ENCODE results near the gene LAMA2.

LAMA2 gene

DNA sequence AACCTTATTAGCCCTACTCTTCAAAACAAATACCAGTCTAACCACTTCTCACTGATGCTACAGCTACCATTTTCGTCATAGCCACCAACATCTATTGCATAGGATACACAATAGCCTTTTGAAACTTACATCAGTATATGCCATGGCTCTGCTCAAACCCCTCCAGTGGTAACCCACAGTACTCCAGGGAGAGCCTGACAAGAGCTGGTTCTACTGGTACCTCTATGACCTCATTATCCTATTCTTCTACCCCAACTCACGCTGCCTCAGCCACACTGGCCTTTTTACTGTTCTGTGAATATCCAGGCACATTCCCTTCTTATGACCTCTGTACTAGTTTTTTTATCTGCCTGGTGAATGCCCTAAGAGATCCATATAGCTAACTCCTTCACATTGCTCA lies 669.5 kb downstream of the LAMA2 start:
- DNase-seq: no peak

DNA sequence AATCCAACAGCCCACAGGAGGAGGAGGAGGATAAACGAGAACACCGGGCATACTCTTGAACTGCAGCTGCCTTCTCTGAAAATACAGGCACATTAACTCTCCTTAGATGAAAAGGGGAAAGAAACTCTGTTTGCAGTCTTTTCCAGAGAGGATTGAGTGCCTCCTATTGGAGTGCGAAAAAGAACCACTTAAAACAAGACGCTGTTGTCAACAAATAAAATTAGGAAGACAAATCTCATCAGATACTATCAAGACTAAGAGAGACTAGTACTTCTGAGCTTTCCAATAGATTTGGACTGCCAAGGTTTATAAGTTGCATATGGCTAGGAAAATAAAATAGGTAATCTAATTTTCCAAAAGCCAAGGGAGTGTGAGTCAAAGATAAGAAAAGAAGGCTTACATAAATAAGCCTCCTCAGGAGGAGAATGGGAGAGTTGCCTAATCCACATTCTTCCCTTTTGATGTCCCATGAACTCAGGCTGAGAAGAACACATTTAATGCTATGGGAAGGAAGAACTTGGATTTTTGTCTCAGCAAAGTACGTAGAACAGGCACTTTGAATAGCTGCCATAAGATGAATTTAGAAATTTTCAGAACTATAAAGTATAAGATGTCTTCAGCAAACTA lies 672.4 kb downstream of the LAMA2 start:
- no peak for DNase-seq

DNA sequence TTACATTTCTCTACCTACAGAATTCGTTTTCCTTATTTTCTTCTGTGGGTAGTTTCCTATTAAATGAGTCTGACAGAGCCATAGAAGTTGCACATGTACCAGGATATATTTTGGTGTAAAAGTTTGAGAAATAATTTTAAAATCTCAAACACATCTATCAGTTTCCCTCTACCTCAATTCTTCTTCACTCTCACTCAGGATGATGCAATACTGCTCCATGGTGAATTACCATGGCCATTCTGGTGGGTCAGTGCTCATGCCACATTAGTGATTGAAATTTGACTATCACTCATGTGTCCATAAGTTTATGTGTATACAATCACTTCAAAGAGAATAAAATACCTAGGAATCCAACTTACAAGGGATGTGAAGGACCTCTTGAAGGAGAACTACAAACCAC lies 675.3 kb downstream of the LAMA2 start:
- DNase-seq: no peak

DNA sequence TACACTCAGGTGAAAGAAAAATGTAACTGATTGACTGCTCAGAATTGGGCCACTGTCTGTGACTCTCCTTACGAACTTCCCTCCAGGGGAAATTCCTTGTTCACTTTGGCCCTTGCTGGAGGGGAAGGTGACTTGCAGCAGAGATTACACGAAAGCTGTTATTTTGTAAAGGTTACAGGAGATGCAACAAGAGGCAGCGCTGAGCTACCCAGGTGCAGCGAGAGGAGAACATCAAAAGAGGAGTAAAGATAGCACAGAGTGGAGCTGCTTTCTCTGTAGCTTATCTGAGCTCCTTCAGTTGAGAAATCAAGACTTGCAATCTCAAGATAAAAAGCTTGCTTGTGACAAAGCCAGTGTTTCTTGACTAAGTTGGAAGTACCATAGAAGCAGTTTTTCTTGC lies 682.4 kb downstream of the LAMA2 start:
- DNase-seq: no peak

DNA sequence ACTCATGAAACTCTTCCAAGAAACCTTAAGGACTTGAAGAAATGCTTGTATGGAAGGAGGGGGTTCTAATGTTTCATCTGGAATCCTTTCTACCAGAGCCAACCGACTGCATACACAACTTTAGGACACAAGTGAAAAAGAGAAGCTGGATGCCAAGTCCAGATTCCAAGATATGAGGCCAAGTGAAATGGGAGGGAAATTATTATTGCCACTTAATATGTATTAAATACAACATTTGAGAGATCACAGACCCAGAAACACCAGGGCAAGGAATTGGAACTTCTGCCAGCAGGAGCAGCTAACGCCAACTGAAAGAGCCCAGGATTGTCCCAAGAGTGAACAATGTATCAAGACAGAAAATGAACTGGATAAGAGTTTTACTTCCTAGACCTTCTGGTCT lies 682.9 kb downstream of the LAMA2 start:
- no peak for DNase-seq
